SU-DHL-6 (cell line): ENCODE measurements around the gene PLA2G4A.

Source experiments
- EZH2phosphoT487 ChIP-seq: fragments of 200-600 bp; sonication (generic), shearing (Covaris generic); conservative IDR thresholded peaks from 2 replicates; pipeline ENCODE4 v1.6.1; 2018; ENCODE audit warnings: mild to moderate bottlenecking, antibody characterized with exemption, low read length, moderate library complexity, mixed read lengths
- TF ChIP-seq, protein P1 (sequence below): fragments of 200-600 bp; sonication (generic); IDR thresholded peaks from one replicate; pipeline ENCODE4 v1.5.1; 2017; ENCODE audit warnings: antibody characterized with exemption, mild to moderate bottlenecking, low read length, moderate library complexity; ENCODE audit not compliant: insufficient read depth, poor library complexity, severe bottlenecking

DNA sequence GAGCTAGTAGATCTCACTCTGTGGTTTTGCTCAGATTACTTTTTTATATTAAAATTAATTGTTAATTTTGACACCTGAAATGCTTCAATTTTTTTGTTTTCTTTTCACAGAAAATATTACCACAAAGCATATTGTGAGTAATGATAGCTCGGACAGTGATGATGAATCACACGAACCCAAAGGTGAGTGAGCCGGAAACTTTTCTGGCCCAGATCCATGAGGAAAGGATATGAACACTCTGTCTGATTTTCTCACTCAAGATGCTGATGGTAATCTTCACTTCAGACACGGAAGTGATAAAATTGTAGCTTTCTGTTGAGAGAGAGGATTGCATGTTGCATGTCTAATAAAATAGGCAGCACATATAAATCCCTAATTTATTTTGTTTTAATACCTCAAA, 121.8 kb downstream of the PLA2G4A start:
- no peak for TF ChIP-seq EZH2phosphoT487
- TF ChIP-seq, protein P1, sequence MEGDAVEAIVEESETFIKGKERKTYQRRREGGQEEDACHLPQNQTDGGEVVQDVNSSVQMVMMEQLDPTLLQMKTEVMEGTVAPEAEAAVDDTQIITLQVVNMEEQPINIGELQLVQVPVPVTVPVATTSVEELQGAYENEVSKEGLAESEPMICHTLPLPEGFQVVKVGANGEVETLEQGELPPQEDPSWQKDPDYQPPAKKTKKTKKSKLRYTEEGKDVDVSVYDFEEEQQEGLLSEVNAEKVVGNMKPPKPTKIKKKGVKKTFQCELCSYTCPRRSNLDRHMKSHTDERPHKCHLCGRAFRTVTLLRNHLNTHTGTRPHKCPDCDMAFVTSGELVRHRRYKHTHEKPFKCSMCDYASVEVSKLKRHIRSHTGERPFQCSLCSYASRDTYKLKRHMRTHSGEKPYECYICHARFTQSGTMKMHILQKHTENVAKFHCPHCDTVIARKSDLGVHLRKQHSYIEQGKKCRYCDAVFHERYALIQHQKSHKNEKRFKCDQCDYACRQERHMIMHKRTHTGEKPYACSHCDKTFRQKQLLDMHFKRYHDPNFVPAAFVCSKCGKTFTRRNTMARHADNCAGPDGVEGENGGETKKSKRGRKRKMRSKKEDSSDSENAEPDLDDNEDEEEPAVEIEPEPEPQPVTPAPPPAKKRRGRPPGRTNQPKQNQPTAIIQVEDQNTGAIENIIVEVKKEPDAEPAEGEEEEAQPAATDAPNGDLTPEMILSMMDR, result no peak
